SK-N-SH (cell line): ENCODE results near the gene MAP3K9.

Source experiments
- CTCF ChIP-seq: fragments of 200-600 bp; sonication (generic); IDR thresholded peaks from 2 replicates; pipeline ENCODE4 v1.6.1; 2017; ENCODE audit warnings: antibody characterized with exemption, mild to moderate bottlenecking, moderate library complexity
- EP300 ChIP-seq, 2 experiments: IDR thresholded peaks; 2 replicates each; pipeline versions ENCODE4 v1.4.0 to v1.6.1; 2012; ENCODE audit warnings: borderline replicate concordance in 1 of 2, low read depth in 1 of 2, low read length in 1 of 2
- JUND ChIP-seq: IDR thresholded peaks from 2 replicates; pipeline ENCODE4 v1.4.0; 2012
- NFIC ChIP-seq: IDR thresholded peaks from 2 replicates; pipeline ENCODE4 v1.4.0; 2012; ENCODE audit warnings: borderline replicate concordance
- NRF1 ChIP-seq: IDR thresholded peaks from 2 replicates; pipeline ENCODE4 v1.6.1; 2012; ENCODE audit warnings: low read depth, mild to moderate bottlenecking, low read length
- POLR2AphosphoS5 ChIP-seq: IDR thresholded peaks from 2 replicates; pipeline ENCODE4 v1.6.1; 2012; ENCODE audit warnings: low read depth, low read length
- RAD21 ChIP-seq: IDR thresholded peaks from 2 replicates; pipeline ENCODE4 v1.6.1; 2012; ENCODE audit warnings: mild to moderate bottlenecking, low read length
- RCOR1 ChIP-seq: fragments of 150-350 bp; IDR thresholded peaks from 2 replicates; pipeline ENCODE4 v1.6.1; 2017; ENCODE audit warnings: antibody characterized with exemption, low read length
- RFX5 ChIP-seq: IDR thresholded peaks from 2 replicates; pipeline ENCODE4 v1.6.1; 2012; ENCODE audit warnings: mild to moderate bottlenecking, improper control_type of control experiment, low read length
- RXRA ChIP-seq: IDR thresholded peaks from 2 replicates; pipeline ENCODE4 v1.4.0; 2012; ENCODE audit warnings: low read depth, mild to moderate bottlenecking, borderline replicate concordance

GRCh38 chr14:70716483-70716882, 92.8 kb downstream of the MAP3K9 start:
- TF ChIP-seq NRF1 (no peak), CTCF (no peak), POLR2AphosphoS5 (no peak), RXRA (no peak), RCOR1 (no peak), EP300 (IDR thresholded peaks at IDR 0.05; ENCODE audit: borderline replicate concordance in 1 of 2, low read depth in 1 of 2, low read length in 1 of 2) (no peak), RAD21 (no peak), JUND (no peak), RFX5 (no peak), NFIC (no peak)
